Measurements from ENCODE around the gene SGO1. TPM values are rescaled to one million over a fixed set of nuclear protein-coding genes. Genes with fewer than 3 reads are reported as not detected.

The SGO1 gene
- polyA plus RNA-seq, 4 donors = 8.9 to 11.3 (median 10.0) TPM

Other genes with a start within 250 kb of the SGO1 start
- gene RAB5A, start 239.1 kb downstream of the SGO1 start, polyA plus RNA-seq (ENCODE audit: insufficient read length in 4 of 4) = 10 to 100 TPM; 70.2 to 88.4 (median 74.2) TPM
- gene PP2D1, start 173.9 kb downstream of the SGO1 start, polyA plus RNA-seq (ENCODE audit: insufficient read length in 4 of 4) = under 1 TPM; 0.32 to 0.72 (median 0.44) TPM
- 10 to 100 TPM; 19.0 to 30.8 (median 24.8) TPM for gene KAT2B, start 145.8 kb downstream of the SGO1 start, polyA plus RNA-seq (ENCODE audit: insufficient read length in 4 of 4)